Hepatocyte (in vitro differentiated cells): Measurements from ENCODE around the gene POLR2L.

ENCODE experiments used
- CTCF ChIP-seq: fragments of 200-600 bp; sonication (generic); IDR thresholded peaks from 2 replicates; pipeline ENCODE4 v1.5.1; 2016; ENCODE audit warnings: antibody characterized with exemption, mild to moderate bottlenecking; ENCODE audit not compliant: poor library complexity
- EZH2 ChIP-seq: fragments of 200-600 bp; sonication (generic); IDR thresholded peaks from 2 replicates; pipeline ENCODE4 v1.6.1; 2016; ENCODE audit warnings: antibody characterized with exemption, mild to moderate bottlenecking, borderline replicate concordance

DNA sequence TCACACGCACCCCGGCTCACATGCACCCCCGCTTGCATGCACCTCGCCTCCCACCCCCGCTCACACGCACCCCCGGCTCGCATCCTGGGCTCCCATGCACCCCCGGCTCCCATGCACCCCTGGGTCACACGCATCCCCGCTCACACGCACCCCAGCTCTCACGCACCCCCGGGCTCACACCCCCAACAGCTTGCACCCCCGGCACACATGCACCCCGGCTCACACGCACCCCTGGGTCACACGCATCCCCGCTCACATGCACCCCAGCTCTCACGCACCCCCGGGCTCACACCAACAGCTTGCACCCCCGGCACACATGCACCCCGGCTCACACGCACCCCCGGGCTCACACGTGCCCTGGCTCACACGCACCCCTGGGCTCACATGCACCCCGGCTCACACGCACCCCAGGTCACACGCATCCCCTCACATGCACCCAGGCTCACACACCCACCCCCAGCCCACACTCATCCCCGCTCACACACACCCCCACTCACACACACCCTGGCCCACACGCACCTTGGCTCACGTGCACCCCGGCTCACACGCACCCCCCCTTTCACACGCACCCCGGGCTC, 16.5 kb upstream of the POLR2L start:
- TF ChIP-seq EZH2 (no peak), CTCF (no peak)
